Stimulated activated CD4-positive, alpha-beta T cell treated with anti-CD3 and anti-CD28 coated beads, Interleukin-1b, Interleukin-23, amount 100 ng/mL, for 24 hours (primary cell): Measurements from ENCODE around the gene PLA2G5.
"Not testable (repeated sequence)": the region's sequence is repeated elsewhere in the genome, so short reads cannot be mapped to it uniquely, and the experiment has no call there.

Source experiments
- DNase-seq, 4 experiments: peaks; one replicate each; pipeline ENCODE4 v3.0.0-alpha.2; 2020; ENCODE audit warnings: low read depth in 4 of 4, low spot score in 1 of 4

PLA2G5 gene

GRCh38 chr1:20115479-20115878, 45.5 kb downstream of the PLA2G5 start:
- no peak for DNase-seq

DNA sequence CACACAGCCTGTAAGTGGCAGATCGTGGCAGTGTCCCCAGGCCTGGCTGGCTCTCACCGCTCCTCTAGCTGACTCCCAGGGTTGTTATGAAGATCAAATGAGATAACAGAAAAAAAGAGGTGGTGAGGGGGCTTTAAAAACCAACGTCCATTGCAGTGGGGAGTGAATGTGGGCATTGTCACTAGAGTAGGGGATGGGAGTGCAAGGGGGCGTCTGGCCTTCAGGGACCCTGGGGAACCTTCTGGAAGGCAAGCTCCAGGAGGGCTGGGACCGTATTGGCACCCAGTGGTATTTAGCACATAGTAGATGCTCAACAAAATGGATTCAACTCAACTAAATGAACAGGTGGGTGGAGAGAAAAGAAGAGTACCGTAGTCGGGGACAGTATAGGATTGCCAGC, 45.9 kb downstream of the PLA2G5 start:
- DNase-seq, result no peak

DNA sequence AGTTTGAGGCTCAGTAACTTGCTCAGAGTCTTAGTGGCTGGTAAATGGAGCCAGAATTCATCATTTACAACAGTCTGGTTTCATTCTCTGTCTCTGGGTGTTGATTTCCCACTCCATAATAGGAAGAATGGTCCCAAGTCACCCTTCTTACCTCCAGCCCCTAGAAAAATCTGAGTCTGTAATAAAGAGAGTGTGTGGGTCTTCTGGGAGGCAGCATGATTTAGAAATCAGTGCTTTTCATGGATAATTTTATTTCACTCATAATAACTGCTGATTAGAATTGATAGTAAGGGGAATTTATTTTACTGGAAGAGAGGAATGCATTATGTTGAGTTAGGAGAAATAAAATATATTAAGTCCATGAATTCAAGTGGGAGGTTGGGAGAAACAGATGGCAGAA, 47.2 kb downstream of the PLA2G5 start:
- no peak for DNase-seq

GRCh38 chr1:20119347-20119746, 49.4 kb downstream of the PLA2G5 start, which contains the start of gene PLA2G2D:
PLA2G2D (minus strand) TSS chr1:20119536; CDS start chr1:20119498, 38 bp downstream.
- DNase-seq, result no peak

DNA sequence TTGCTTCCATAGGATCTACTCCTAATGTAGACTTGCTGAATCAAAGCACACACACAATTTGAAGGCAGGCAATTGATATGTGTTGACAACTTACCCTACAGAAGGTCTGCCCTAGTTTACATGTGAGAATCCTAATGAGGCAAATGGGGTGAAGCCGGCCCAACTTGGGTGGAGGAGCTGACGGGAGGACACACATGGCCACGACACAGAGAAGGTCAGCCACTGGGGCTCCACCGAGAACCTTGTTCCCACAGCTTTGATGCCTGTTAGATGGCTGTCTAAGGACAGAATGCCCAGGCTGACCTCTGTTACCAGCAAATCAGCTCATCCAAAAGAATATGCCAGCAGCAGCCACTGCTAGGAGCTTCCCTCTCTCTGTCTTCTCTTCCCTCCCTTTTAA, 50.8 kb downstream of the PLA2G5 start:
- no peak for DNase-seq

DNA sequence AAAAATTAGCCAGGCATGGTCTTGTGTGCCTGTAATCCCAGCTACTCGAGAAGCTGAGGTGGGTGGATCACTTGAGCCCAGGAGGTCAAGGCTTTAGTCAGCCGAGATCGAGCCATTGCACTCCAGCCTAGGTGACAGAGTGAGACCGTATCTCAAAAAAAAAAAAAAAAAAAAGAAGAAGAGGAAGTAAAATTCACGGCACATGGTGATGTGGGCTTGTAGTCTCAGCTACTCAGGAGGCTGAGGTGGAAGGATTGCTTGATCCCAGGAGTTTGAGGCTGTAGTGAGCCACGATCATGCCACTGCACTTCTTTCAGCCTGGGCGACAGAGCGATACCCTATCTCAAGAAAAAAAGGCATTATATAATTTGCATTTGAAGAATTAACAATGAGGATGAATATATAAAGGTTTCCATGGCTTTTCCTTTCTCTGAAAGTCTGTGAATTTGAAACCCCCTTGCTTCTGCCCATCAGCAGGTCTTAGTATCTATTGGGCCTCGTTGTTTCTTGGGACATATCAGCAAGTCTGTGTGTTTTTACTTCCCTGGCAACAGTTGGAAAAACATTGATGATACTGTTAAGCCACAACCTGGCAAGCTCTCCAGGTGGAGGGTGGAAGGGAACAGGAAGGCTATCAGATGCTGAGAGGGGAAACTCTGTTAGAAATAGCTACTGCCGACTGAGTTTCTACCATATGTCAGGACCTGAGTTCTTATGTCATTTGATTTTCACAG, 53.9 kb downstream of the PLA2G5 start:
- DNase-seq, result no peak

DNA sequence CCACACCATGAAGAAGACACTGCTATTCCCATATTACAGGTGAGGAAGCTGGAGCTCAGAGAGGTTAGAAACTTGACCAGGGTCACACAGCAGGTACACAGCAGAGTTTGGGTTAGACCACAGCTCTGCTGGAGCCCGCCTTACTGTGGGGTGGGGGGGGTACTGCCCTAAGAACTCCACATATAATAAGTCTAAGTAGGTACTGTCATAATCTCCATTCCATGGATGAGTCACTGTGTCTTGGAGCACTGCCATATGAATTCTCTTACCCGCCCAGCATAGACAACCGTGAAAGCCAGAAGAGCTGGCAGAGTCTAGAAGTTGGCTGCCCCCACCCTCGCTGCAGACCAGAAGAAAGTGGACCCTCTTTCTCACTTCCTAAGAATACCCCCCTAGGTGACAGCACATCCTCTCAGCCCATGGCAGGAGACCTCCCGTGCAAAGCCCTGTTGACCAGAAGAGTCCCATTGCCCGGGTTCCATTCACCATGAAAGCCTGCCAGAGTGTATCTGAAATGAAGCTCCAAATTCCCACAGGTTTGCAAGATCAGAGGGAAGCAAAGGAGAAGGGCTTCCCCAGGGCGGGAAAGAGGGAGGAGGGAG, 54.6 kb downstream of the PLA2G5 start:
- no peak for DNase-seq

DNA sequence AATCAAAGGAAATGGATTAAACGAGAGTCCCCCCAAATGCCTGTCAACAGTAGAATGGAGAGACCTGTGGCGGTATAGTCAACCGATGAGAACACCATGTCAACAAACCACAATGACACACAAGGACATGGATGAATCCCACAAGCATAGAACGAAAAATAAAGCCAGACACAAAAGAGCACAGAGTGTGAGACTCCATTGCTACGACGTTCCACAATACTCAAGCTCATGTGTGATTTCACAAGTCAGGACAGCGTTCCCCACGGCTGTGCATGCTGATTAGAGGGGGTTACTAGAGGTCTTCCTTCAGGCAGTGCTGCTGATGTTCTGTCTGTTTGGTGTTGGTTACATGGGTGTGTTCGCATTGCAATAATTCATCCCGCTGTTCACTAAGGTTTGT, 55.1 kb downstream of the PLA2G5 start:
- DNase-seq, result no peak

GRCh38 chr1:20126041-20126805, 56.2 kb downstream of the PLA2G5 start:
- DNase-seq, result no peak

GRCh38 chr1:20126806-20127440, 56.9 kb downstream of the PLA2G5 start:
- DNase-seq, result no peak

- not testable (repeated sequence) for DNase-seq
These were observed 60.5 kb downstream of the PLA2G5 start for GRCh38 chr1:20130518-20130917.

DNA sequence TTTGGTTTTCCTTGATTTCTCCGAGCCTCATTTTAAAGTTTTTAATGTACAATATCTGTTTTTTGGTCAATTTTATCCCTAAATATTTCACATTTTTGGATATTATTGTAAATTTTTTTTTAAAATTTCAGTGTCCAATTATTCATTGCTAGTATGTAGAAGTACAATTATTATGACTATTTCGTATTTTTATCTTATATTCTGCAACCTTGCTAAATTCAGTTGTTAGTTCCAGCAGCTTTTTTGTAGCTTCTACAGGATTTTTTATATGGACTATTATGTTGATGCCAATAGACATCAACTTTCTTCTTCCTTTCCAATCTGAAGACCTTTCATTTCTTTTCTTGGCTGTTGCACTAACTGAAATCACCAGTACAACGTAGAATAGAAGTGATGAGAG, 65.0 kb downstream of the PLA2G5 start:
- no peak for DNase-seq

DNA sequence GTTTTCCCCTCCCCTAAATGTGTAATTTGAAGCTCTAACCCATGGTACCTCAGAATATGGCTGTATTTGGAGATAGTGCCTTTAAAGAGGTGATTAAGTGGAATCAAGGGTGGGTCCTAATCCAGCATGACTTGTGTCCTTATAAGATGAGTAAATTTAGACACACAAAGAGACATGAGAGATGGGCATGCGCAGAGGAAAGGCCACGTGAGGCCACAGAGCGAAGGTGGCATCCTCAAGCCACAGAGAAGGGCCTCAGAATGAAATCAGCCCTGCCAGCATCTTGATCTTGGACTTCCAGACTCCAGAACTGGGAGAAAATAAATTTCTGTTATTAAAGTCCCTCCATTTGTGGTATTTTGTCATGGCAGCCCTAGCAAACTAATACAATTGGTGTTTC, 66.3 kb downstream of the PLA2G5 start:
- DNase-seq, result no peak

DNA sequence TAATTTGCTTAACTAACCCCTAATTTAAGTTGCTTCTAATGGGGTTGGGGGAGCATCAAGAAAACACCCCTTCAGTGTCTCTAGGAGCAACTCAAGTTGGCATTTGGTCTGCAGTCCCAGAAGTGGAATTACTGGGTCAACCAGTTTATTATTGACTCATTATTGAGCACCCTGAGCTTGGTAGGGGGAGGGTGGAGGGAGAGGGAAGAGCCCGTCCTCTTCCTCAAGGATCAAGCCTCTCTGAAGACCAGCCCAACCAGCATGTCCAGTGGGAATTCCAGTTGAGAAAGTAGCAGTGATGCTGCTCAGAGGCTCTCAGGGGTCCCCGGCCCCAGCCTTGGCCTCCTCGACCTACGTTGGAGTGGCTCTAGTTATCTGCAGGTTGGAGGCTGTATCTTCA, 67.1 kb downstream of the PLA2G5 start:
- no peak for DNase-seq

DNA sequence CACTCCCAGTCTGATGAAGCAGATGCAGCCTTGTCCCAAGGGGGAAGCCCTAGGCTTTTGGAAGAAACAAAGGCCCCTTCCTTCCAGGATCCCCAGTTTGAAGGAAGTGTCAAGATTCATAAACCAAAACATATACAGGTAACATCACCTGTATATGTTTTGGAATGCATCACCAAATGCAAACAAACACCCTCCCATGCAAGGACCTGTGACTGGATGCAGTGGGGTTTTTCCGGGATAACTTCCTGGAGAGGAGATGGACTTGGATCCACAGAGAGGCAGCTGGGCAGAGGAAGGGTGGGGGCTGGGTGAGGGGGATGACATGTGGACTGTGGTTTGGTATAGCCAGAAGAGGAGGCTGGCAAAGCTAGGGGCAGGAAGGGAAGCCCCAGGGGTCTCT, 67.6 kb downstream of the PLA2G5 start:
- no peak for DNase-seq

DNA sequence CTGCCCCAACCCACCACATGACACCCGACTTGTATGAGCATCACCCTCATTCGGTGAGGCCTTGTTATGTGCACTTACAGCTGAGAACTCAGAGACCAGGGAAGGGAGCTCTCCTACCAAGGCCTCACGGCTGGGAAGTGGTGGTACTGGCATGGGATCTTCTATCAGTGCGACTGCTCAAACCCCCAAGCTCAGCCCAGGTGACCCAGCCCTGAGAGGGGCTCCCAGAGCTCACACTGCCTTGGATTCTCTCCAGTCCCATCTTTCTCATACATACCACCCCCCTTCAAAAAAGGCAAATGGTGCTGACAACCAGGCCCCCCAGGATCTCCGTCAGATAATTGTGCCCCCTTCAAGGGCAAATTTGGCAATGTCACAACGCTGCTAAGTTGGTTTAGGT, 68.4 kb downstream of the PLA2G5 start:
- no peak for DNase-seq

- no peak for DNase-seq
These were observed 69.1 kb downstream of the PLA2G5 start, which contains the start of gene PLA2G2F for GRCh38 chr1:20138961-20139550. PLA2G2F (plus strand) TSS chr1:20139323; CDS start chr1:20139428, 105 bp downstream.

DNA sequence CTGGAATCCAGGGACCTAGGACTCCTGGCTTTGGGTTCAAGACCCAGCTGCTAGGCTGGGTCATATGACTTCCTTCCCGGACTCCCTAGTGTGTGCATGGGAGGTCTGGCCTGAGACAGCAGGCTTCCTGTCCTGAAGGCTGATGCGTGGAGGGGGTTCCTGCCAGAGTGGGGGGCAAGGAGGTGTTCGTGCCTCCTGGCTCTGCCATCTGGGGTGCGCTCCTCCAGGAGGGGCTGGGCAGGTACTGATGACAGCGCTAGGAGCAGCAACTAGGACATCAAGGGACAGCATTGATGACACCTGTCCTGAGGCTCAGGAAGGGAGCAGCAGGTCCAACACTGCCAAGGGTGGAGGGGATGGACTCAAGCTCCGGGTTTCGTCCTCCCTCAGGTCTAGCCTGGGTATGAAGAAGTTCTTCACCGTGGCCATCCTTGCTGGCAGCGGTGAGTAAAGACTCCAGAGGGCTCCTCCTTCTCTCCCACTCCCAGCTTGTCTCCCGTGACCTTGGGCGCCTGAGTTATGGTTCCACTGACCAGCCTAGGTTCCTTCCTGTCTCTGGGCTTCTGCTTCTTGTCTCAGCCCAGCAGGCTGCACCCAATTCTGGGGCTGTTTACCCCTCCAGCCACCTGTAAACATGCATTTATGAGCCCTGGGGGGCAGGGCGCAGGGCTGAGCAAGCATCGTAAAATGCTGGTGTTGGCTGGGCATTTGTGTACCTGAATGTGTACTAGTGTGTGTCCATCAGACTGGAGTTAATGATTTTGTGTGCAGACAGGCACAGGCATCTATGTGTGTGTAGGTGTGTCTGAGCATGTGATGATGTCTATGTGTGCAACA, 70.0 kb downstream of the PLA2G5 start:
- no peak for DNase-seq

GRCh38 chr1:20141001-20141400, 71.0 kb downstream of the PLA2G5 start:
- DNase-seq, result no peak

DNA sequence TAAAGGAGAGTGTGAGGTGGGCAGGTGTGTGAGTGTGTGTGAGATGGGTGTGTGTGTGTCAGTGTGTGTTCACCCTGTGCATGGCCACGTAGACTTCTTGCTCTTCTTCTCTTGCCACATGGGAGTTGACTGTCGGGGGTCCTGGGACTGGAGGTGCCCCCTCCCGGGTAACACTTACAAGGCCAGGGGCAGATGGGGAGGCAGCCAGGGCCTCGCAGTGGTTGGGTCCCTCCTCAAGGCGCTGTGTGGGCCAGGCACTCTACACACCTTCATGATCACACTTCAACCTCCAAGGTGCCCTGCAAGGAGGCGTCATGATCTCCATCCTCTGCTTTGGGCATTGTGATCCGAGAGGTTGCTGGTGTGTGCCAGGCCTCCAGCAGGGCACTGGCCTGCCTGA, 71.5 kb downstream of the PLA2G5 start:
- no peak for DNase-seq
